CMK (cell line): ENCODE data around the gene RALGAPA2.

ENCODE experiments used
- DNase-seq: peaks from one replicate; pipeline ENCODE4 v3.0.0-alpha.2; 2010; ENCODE audit warnings: low read depth

RALGAPA2 gene

DNA sequence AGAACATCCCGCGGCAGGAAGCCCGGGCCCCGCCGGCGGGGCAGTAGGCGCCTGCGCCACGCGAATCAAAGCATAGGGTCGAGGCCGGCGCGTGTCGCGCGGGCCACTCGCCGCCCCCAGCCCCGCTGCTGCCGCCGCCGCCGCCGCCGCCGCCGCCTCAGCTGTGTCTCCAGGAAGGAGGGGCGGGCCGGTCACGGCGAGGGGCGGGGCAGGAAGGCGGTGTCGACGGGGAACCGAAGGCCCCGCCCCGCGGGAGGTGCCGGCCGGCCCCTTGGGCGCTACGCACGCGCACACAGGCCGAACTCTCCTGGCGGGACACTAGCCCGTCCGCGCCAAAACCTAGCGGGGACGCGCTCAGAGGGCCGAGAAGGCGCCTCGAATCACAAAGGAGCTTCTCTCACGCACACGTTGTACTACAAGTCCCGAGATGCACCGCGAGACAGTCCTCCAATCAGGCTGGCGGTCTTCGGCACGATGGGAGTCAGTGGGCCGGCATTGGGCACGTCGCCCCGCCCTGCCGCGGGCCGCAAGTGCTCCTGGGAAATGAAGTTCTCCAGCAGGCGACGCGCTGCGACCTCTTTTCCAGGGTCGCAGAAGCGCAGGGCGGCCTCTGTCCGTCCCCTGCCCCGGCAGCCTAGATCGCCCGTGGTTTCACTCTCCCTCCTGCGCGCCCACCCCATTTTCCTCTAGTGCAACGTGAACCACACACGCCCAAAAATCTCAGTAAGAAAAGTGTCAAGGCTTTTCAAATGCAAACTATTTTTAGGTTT, at the start of gene RALGAPA2:
Gene RALGAPA2, minus strand, starts transcription at position 171 of the 770 bp plus-strand sequence. Its CDS starts 164 bp downstream, at position 7.
- peak; percentile 96 for DNase-seq

DNA sequence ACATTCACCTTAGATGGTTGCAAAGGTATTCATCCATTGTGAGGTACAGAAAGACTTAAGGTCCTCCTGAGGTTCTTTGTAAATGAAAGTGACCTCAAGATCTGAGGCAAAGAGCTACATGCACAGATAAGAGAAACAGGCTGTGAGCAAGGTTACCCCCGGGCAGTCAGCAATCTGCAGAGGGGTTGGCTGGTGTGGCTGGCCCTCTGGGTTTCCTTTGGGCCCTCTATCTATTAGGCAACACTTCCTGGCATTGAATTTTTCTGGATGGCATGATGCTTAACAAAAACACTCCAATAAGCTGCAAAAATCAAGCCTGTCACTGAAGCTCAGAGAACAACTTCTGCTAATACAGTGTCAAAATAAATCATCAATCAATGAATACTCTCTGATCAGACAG, 48.9 kb upstream of the RALGAPA2 start:
- peak; percentile 46 for DNase-seq

DNA sequence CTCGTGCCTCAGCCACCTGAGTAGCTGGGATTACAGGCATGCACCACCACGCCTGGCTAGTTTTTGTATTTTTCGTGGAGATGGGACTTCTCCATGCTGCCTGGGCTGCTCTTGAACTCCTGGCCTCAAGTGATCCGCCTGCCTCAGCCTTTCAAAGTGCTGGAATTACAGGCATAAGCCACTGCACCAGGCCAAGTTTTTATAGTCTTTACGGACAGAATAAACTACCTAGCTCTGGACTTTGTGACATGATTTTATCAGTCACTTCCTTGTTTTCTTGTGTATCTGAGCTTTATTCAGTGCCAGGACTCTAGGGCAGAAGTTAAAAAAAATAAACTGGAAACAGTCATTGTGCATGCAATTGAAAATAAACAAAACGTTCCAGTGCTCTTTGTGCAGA, 46.7 kb upstream of the RALGAPA2 start:
- no peak for DNase-seq

DNA sequence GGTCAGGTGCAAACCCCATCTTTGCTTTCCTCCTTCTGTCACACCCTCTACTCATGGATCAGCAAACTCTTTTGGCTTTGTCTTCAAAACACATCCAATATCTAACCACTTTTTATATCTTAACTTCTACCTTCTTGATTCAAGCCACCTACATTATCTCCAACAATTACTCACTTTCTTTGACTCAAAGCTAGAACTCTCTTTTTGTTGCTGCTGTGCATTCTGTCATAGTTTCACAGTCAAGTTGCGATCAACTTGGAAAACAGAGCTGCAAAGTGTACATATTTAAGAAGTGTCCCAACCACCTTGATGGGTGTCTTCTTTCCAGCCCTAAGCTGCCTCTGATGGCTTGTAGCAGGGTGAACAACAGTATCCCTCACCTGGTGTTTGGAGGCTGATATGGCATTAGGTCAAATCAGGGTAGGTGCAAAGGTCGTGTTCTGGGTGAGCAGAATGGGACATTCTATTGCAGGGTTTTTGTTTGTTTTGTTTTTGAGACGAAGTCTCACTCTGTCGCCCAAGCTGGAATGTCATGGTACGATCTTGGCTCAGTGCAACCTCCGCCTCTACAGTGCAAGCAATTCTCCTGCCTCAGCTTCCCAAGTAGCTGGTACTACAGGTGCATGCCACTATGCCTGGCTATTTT, 43.4 kb upstream of the RALGAPA2 start:
- no peak for DNase-seq

DNA sequence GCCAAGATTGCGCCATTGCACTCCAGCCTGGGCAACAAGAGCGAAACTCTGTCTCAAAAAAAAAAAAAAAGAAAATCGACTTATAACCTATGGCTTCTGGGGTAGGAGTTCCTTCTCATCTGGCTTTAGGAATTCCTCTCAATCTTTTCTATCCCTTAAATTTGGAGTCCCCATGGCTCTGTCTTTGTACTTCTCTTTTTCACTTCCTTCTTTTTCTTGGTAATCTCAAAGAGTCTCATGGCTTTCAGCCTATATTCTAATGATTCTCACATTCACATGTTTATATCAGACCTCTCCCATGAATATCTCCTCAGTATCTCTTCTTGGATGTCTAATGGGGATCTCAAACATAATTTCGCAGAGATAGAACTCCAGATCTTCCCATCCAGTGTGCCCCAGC, 42.8 kb upstream of the RALGAPA2 start:
- DNase-seq = no peak

DNA sequence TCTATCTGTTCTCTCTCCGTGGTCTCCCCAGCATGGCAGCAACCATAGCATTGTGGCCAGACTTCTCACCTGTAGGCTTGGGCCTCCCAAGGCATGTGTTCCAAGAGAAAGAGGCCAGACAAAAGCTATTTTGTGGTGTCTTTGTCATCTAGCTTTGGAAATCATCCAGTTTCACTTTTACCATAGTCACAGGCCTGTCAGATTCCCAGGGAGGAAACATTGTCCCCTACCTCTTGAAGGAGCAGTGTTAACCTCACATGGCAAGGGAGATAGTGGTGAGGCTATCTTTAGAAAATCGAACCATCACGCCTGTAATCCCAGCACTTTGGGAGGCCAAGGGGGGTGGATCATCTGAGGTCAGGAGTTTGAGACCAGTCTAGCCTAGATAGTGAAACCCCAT, 42.3 kb upstream of the RALGAPA2 start:
- no peak for DNase-seq

DNA sequence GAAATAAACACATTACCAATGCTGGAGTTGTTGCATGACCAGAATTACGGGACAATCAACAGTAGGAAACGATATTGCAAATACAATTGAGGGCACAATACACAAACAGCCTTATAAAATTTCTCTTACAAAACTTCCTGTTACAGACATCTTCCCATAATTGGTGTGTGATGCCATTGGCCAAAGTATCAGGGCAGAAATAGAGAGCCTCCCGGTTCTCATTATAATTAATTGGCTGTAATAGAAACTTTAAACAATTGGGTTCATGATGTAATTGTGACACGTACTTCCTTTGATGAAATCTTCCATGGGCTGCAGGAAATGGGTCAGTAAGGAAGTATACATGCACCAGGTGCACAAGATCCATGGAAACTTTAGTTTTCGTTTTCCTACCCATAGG, 40.3 kb upstream of the RALGAPA2 start:
- no peak for DNase-seq

DNA sequence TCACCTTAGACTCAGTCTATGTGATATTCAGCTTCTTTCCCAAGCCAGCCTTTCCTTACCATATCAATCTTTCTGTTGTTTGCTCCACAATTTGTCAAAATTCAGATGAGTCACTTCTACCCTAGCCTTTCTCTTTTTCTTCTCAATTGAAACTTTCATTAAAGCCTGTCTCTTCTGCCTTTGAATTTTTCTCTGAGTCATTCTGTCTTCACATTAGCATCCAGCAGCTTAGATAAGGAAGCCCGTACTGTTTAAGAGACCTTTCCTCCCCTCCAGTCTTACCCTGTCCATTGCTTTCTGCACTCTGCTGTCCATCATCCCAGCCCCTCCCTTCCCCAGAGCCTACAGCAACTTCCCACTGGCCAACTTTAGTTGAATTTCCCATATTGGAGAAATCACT, 34.9 kb upstream of the RALGAPA2 start:
- no peak for DNase-seq

DNA sequence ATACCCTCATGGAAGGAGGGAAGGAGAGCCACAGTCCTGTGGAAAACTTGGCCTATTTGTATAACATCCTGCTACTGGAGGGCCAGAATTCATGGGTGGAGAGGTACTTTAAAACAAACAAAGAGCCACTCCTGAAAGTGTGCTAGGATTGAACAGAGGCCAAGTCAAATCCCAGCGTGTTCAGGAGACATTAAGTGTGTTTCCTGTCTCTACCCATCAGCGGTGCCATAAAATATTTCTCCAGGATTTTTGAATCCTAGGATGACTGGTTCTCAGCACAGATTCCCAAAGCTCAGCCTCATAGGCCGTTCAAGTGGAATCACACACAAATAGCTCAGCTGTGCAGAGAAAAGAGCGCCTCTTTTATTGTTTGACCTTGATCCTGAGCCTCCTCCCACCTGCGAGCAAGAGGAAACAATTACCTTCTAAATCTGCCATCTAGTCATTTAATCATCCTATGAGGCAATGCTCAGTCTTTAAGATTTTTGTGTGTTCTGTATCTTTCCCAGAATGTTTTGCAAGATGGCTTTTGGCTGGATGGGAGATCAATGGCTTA, 31.8 kb upstream of the RALGAPA2 start:
- no peak for DNase-seq

DNA sequence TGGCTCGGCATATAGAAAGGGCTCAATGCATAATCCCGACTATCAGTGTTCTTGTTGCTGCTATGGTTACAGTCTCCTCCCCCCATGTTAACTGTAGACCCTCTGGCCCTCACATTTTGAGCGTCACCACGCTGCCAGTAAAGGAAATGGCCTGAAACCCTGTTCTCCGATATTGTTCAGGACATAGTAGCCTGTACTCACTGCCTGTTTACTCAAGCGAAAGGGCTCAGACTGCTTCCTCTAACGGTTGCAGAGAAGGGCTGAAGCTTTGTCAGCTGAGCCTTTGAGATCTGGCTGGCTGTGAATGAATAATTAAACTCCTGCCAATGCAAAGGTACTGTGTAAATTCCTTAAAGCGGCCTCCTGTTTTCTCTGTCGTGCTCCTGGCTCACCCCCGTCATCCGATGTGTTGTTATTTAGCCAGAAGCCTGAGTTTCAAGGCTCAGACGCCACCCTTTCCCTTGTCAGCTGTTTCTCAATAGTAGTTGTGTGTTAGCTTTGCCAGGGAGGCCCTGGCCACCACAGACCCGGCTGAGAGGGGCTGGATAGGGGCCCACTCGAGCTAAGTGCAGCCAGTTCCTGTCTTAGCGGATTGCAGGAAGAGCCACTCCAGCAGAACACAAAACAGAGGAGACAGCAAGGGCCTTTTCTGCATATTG, 31.2 kb upstream of the RALGAPA2 start:
- DNase-seq = no peak

DNA sequence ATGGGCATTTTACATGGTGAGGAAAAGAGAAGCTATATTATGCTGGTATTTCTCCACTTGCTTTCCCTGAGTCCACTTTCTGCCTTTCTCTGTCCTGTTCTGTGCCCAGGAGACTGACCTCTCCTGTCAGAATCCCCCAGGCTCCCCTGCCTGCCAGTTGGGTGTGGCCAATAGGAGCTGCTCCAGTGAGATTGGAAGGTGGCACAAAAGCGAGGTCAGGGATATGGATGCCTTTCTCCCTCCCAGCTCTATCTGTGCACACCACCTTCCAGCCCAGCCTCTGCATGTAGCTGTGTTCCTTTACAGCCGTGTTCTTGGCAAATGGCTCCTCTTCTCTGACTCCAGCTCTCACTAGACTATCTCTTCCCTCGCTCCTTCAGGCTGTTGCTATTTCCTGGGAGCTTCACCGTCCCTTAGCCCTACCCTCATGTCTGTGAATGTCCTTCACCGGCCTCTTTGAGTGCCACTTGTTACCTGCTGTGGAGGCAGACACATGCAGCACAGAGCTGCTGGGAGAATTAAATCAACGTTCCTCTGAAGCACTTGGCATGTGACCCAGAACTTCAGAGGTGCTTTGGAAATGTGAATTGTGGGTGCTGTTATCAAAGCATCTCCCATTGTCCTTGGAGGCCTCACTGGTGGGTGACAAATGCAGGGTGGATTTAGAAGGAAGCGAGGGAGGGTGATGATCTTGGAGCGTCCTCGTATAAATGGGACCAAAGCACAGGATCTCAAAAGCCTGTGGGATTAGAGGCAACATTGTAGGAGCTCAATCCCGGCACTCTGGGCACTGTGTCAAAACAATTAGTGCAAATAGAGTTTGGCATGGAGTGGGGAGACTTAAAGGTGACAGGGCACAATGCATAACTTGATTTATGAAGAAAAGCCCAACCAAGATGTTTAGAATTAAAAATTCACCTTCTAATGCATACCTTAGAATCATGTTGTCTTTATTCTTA, 28.9 kb upstream of the RALGAPA2 start:
- no peak for DNase-seq

DNA sequence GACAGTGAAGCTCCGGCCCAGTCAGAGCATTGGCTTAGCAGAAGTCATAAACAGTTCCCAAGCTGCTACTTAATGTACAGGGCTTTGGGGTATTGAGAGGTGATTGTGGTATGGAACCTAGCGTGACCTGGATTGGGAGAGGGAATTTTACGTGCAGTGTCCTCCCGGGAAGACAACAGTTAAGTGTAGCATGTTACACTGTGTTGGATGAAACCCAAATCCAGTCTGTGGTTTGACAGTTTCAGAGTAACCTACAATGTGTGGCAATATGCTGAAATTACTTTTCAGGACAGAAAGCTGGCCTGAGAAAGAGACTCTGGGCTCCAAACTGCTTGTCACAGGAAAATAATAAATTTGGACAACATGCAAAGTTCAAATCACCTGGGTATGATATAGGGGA, 28.1 kb upstream of the RALGAPA2 start:
- no peak for DNase-seq

DNA sequence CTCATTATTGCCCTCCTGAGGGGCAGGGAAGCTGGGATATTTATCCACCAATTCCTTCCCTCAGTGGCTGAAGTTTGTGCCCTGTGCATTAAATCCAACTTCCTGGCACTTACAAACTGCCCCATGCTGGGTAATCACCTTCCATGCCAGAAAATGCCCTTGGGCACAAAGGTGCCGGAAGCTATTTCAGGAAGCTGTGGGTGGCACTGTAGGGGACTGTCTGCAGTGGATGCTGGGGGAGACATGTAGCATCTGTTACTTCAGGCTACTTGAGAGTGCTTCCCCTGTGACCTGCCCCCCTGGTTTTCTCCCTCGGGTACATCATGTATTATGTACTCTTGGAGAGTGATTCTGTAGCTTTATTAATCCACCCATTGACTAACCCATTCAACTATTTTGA, 24.7 kb upstream of the RALGAPA2 start:
- DNase-seq = no peak

DNA sequence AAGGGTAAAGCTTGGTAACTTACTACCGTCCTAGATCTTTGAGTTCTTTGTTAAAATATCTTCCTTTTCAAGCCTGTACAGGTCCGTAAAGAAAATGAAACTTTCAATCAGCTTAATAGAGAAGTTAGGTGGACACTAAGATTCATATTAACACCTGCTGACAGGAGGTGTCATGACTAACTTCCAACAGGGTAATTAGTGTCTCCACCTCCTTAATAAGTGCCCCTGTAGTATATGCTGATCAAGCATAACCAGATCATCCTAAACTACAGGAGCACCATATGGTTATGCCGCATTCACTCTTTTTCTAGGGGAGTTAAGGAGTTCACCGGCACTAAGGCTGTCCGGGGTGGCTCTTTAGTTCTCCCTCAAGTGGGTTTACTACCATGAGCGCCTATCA, 23.9 kb upstream of the RALGAPA2 start:
- no peak for DNase-seq

DNA sequence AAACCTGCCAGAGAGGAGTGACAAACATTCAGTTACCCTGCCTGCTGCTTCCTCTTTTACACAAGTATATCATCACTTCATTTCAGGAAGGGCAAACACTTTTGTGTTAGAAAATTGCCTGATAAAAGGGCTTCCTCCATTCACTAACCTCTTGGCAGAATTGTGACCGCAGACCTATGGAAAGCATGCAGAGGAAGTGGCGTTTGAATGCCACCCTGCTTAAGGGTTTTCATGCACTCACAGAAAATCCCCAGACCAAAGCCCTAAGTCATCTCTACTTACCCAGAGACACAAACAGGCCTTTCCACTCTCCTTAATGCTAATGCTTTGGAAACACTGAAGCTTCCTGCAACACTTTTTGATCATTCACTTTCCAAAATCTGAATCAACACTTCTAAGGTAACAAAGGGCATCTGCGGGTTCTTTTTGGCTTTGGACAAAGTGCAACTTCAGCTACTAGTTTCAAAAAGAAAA, 22.1 kb upstream of the RALGAPA2 start:
- DNase-seq = no peak

DNA sequence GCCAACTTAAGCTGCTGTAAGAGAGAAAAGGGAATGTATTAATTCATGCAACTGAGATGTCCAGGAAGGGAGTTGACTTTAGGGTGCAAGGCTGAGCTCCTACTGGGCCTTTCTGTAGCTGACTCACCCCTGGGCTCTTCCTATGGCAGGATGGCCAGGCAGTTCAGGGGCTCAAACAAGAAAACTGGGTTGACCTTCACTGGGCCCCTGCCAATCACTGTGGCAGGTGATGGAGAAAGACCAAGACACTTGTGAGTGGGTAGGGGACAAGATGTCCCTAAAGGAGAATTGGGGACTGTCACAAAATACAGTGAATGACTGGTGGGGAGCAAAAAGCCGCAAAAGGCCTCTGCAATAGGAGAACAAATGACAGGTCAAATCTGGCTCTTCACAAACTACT, 21.5 kb upstream of the RALGAPA2 start:
- DNase-seq = no peak

DNA sequence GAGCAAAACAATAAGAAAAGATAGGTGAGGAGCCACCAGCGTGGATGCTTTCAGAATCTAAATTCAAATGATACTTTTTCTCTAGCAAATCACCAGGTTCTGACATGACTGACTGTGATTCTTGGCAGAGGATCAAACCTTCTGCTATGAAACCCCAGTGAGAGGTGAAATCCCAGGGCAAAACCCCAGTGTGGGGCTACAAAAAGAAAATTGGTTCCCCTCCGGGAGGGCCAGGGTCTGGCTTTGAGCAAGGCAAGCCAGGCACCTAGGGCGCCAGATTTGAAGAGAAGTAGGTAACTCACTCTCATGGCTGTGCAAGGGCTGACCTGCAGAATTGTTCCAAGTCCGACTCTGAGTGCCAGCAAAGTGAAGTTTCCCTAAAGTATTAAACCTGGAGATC, 20.2 kb upstream of the RALGAPA2 start:
- no peak for DNase-seq

DNA sequence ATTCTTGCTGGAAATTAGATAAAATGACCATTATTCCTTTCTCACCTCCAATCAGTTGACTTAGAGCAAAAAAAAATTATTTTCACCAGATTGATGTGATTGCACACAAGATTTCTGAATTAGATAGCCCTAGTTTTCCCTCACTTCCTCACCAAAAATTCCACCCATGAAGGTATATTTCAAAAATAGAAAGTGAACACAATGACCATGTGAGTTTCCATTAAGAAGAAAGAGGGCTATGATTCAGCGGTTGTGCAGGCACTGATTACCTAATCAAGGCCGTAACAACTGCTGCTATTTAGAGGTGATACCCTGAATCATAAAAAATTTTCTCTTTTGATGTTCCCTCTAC, 19.5 kb upstream of the RALGAPA2 start:
- no peak for DNase-seq

DNA sequence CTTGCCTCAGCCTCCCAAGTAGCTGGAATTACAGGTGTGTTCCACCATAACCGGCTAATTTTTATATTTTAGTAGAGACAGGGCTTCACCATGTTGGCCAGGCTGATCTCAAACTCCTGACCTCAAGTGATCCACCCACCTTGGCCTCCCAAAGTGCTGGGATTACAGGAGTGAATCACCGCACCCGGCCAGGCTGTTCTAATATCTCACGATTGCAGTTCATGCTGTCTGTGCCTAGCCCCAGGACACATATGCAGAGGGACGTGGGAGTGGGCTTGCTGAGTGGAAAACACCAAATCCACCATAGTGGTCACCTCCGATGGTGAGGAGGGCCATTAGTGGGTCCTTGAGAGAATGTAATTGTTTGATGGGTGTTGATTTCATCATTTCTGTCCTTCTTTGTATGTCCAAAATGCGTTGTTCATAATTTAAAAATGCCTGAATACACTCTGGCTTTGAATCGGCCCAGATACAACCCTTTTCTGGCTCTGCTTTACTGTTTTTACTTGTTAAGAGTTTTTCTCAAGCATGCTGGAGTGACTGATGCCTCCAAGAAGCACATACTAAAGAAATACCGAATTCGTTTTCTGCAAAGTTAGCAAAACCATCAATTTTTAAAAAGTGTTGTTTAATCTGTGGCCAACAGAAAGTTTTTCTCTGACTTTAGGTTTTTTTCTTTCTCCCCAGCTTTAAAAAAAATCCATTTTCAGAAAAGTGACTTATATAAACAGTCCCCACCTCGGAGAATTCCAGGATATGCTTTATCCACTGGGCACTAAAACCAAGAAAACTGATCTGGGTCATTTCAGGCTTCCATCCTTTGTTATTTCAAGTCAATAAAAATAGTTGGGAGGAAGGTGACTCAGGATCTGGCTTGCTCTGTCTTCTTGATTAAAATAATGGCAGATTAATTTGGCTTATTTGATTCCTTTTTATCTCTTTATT, 18.8 kb upstream of the RALGAPA2 start:
- no peak for DNase-seq

DNA sequence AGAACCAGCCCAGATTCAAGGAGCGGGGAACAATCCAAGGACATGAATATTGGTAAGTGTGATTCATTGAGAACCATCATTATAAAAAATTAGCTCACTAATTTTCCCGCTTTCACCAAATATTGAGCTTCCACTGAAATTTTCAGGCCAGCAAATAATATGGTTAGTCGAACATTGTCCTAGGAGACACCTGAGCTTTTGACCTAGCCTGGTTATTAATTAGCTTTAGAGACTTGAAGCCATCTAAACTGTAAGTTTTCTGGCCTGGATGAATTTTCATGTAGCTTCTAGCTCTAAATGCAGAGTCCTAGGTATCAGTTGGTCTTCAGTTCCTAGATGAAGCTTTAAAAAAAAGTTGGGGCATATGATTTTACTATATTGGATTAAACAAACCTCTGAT, 17.1 kb upstream of the RALGAPA2 start:
- no peak for DNase-seq

DNA sequence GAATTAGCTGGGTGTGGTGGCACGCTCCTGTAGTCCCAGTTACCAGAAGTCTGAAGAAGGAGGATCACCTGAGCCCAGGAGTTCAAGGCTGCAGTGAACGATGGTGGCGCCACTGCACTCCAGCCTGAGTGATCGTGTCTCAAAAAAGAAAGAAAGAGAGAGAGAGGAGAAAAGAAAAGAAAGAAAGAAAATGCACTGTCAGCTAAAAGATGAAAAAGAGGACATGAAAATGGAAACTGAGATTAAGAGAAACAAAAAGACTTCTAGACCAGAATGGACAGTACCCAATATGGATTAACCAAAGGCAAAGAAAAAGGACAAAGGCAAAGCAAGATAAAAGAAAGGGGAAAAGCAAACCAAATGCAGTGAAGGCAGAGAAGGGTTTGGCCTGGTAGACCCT, 9.0 kb upstream of the RALGAPA2 start:
- no peak for DNase-seq
